ENCODE measurements around the gene TICAM2.

The TICAM2 gene

GRCh38 chr5:115605436-115605835 is 3.2 kb upstream of the TICAM2 start:
- DNase-seq: no peak

GRCh38 chr5:115602591-115603125 is 379 bp upstream of the TICAM2 start:
- DNase-seq: no peak

GRCh38 chr5:115600766-115601165 is 1.5 kb downstream of the TICAM2 start:
- DNase-seq: no peak

GRCh38 chr5:115599924-115600323 is 2.4 kb downstream of the TICAM2 start:
- no peak for DNase-seq

- peak; percentile 41 for DNase-seq
These were observed 2.8 kb downstream of the TICAM2 start for GRCh38 chr5:115599502-115599901.

- DNase-seq: no peak
These were observed 7.9 kb downstream of the TICAM2 start for GRCh38 chr5:115594128-115595047.

- DNase-seq: no peak
These were observed 13.2 kb downstream of the TICAM2 start for GRCh38 chr5:115589043-115589442.

GRCh38 chr5:115588640-115589039 is 13.6 kb downstream of the TICAM2 start:
- DNase-seq: no peak

- no peak for DNase-seq
These were observed 15.6 kb downstream of the TICAM2 start for GRCh38 chr5:115586525-115587146.

- no peak for DNase-seq
These were observed 17.0 kb downstream of the TICAM2 start for GRCh38 chr5:115585265-115585664.

- no peak for DNase-seq
These were observed 17.8 kb downstream of the TICAM2 start for GRCh38 chr5:115584501-115584900.

GRCh38 chr5:115583474-115583873 is 18.8 kb downstream of the TICAM2 start:
- DNase-seq: no peak

GRCh38 chr5:115580941-115581340 is 21.3 kb downstream of the TICAM2 start:
- DNase-seq: no peak

- DNase-seq: no peak
These were observed 22.5 kb downstream of the TICAM2 start for GRCh38 chr5:115579747-115580173.

- DNase-seq: no peak
These were observed 23.1 kb downstream of the TICAM2 start for GRCh38 chr5:115579216-115579615.

GRCh38 chr5:115578657-115579056 is 23.6 kb downstream of the TICAM2 start:
- no peak for DNase-seq

GRCh38 chr5:115577741-115578140 is 24.5 kb downstream of the TICAM2 start:
- no peak for DNase-seq

- DNase-seq: no peak
These were observed 24.9 kb downstream of the TICAM2 start for GRCh38 chr5:115577329-115577728.

GRCh38 chr5:115575167-115576070 is 26.9 kb downstream of the TICAM2 start:
- DNase-seq: no peak

GRCh38 chr5:115573133-115573532 is 29.1 kb downstream of the TICAM2 start:
- DNase-seq: no peak

- no peak for DNase-seq
These were observed 30.8 kb downstream of the TICAM2 start for GRCh38 chr5:115571441-115571878.

GRCh38 chr5:115568668-115569067 is 33.6 kb downstream of the TICAM2 start:
- no peak for DNase-seq

- no peak for DNase-seq
These were observed 37.0 kb downstream of the TICAM2 start for GRCh38 chr5:115565233-115565632.
